GM21423 (cell line): Measurements from ENCODE around the gene TMEM14A.

Experiments
- ATAC-seq: cut with Tn5 transposase; IDR thresholded peaks from one replicate; pipeline ENCODE4 v1.9.1; 2021; ENCODE audit warnings: mild to moderate bottlenecking, moderate library complexity; ENCODE audit not compliant: unreplicated experiment

TMEM14A gene

GRCh38 chr6:52670502-52671409 lies at the start of gene TMEM14A:
Gene TMEM14A, plus strand, starts transcription at chr6:52671113. Its CDS starts 5,990 bp downstream, at chr6:52677103.
- ATAC-seq, result peak; percentile 98

- no peak for ATAC-seq
Observed at GRCh38 chr6:52621631-52622030, 49.3 kb upstream of the TMEM14A start.

GRCh38 chr6:52622810-52623209 lies 48.1 kb upstream of the TMEM14A start:
- ATAC-seq, result no peak

GRCh38 chr6:52632011-52632410 lies 38.9 kb upstream of the TMEM14A start:
- no peak for ATAC-seq

GRCh38 chr6:52634211-52634610 lies 36.7 kb upstream of the TMEM14A start:
- ATAC-seq, result no peak

GRCh38 chr6:52635049-52635577 lies 35.8 kb upstream of the TMEM14A start:
- no peak for ATAC-seq

- ATAC-seq, result no peak
Observed at GRCh38 chr6:52636830-52637229, 34.1 kb upstream of the TMEM14A start.

- ATAC-seq, result no peak
Observed at GRCh38 chr6:52639493-52639892, 31.4 kb upstream of the TMEM14A start.

GRCh38 chr6:52640170-52640569 lies 30.7 kb upstream of the TMEM14A start:
- ATAC-seq, result no peak

- no peak for ATAC-seq
Observed at GRCh38 chr6:52640916-52641315, 30.0 kb upstream of the TMEM14A start.

GRCh38 chr6:52641388-52641787 lies 29.5 kb upstream of the TMEM14A start:
- no peak for ATAC-seq

- ATAC-seq, result no peak
Observed at GRCh38 chr6:52641826-52642225, 29.1 kb upstream of the TMEM14A start.

- no peak for ATAC-seq
Observed at GRCh38 chr6:52642368-52642767, 28.5 kb upstream of the TMEM14A start.

GRCh38 chr6:52643158-52643557 lies 27.8 kb upstream of the TMEM14A start:
- ATAC-seq, result no peak

GRCh38 chr6:52644253-52644652 lies 26.7 kb upstream of the TMEM14A start:
- no peak for ATAC-seq

- no peak for ATAC-seq
Observed at GRCh38 chr6:52645976-52646375, 24.9 kb upstream of the TMEM14A start.

GRCh38 chr6:52647199-52647598 lies 23.7 kb upstream of the TMEM14A start:
- no peak for ATAC-seq

- ATAC-seq, result no peak
Observed at GRCh38 chr6:52649536-52650160, 21.3 kb upstream of the TMEM14A start.

- no peak for ATAC-seq
Observed at GRCh38 chr6:52650941-52651340, 20.0 kb upstream of the TMEM14A start.

- no peak for ATAC-seq
Observed at GRCh38 chr6:52653151-52653550, 17.8 kb upstream of the TMEM14A start.

- ATAC-seq, result no peak
Observed at GRCh38 chr6:52654007-52654406, 16.9 kb upstream of the TMEM14A start.

- no peak for ATAC-seq
Observed at GRCh38 chr6:52654592-52654991, 16.3 kb upstream of the TMEM14A start.
